ENCODE results near the gene MEGF8. TPM values are rescaled to one million over a fixed set of nuclear protein-coding genes. Genes with fewer than 3 reads are reported as not detected.

Gene MEGF8
- total RNA-seq, 1 donor from 2014 or later, result 4.3 TPM

Other genes starting within 250 kb of the MEGF8 start
- 15.2 and 15.9 TPM in 2 replicates for gene ZNF574, start 249.5 kb upstream of the MEGF8 start, total RNA-seq
- gene POU2F2, start 193.2 kb upstream of the MEGF8 start, total RNA-seq, result 42.8 and 46.2 TPM in 2 replicates
- 47.7 and 48.8 TPM in 2 replicates for gene DEDD2, start 108.0 kb upstream of the MEGF8 start, total RNA-seq
- 20.1 and 20.4 TPM in 2 replicates for gene ZNF526, start 105.3 kb upstream of the MEGF8 start, total RNA-seq
- 56.9 and 60.7 TPM in 2 replicates for gene GSK3A, start 83.0 kb upstream of the MEGF8 start, total RNA-seq
- gene ERF, start 70.5 kb upstream of the MEGF8 start, total RNA-seq, result 41.8 and 51.2 TPM in 2 replicates
- gene CIC, start 56.4 kb upstream of the MEGF8 start, total RNA-seq, result 98.8 and 99.3 TPM in 2 replicates
- 0.51 and 0.76 TPM in 2 replicates for gene PRR19, start 23.5 kb upstream of the MEGF8 start, total RNA-seq
- gene PAFAH1B3, start 23.0 kb upstream of the MEGF8 start, total RNA-seq, result 35.5 and 36.8 TPM in 2 replicates
- 0.12 TPM in 1 of 2 replicates, not detected in the other for gene TMEM145, start 12.3 kb upstream of the MEGF8 start, total RNA-seq
- not detected in 2 replicates for gene CNFN, start 64.7 kb downstream of the MEGF8 start, total RNA-seq
- 26.9 and 30.2 TPM in 2 replicates for gene LIPE, start 101.8 kb downstream of the MEGF8 start, total RNA-seq
- gene CXCL17, start 117.3 kb downstream of the MEGF8 start, total RNA-seq, result not detected in 2 replicates
- 40.3 and 42.6 TPM in 2 replicates for gene CEACAM1, start 202.8 kb downstream of the MEGF8 start, total RNA-seq

Measured in T-helper 1 cell treated with Interleukin-12 subunit alpha and Interleukin-12 subunit beta and Interleukin-4 antibody, amounts not matched to agents 30 ng/mL and 1 ng/mL, for 36 hours (primary cell).